Cardiac fibroblast (primary cell): ENCODE data around the gene SGPP1.
"Not testable (repeated sequence)": the region's sequence is repeated elsewhere in the genome, so short reads cannot be mapped to it uniquely, and the experiment has no call there.

Experiments
- DNase-seq, 2 donors: peaks; one replicate each; pipeline versions ENCODE4 v3.0.0 to v3.0.0-alpha.2; 2010; ENCODE audit warnings: low read depth in 2 of 2
- H3K4me3 ChIP-seq, 2 donors: replicated peaks in 1 of 2; 1 replicate in 1 of 2; 2 replicates in 1 of 2; pipeline ENCODE4 v1.5.1; 2011; ENCODE audit warnings: low read depth in 2 of 2, low read length in 2 of 2, mild to moderate bottlenecking in 2 of 2, moderate library complexity in 1 of 2
- CTCF ChIP-seq: IDR thresholded peaks from one replicate; pipeline ENCODE4 v1.5.1; 2011; ENCODE audit warnings: low read depth, mild to moderate bottlenecking, low read length, inconsistent platforms

Gene SGPP1

DNA sequence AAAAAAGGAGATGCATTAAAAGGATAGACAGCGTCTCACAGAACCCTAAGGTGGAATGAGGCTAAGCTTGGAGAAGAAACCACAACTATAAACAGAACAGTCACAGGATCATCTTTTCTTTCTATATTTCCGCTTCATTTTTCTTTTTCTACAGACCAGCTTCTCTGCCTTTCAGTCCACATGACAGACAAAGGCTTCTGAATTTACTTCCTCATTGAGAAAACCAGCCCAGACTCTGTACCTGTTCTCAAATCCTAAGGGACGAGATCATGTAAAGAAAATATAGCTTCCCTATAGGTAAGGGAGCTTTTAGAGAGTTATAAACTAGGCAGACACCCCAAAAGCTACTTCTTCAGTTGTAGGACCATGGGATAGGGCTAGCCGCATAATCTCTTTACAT is 17.4 kb downstream of the SGPP1 start:
- H3K4me3 ChIP-seq = no peak overlapping the region

DNA sequence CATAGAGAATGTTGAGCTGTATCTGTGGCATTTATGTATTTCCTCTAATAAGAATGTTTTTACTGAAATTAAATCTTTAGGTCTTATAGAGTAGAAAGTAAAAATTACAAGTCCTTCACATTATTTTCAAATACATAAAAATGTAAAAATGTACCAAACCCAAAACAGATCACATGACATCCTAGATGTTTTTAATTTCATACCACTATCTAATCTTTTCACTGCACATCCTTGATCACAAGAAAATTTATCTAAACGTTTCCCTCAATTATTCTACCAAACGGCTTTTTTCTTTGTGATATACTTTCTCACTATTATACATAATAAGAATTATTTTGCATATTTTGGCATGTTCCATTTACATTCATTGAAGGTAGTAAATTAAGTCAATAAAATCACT is 18.3 kb downstream of the SGPP1 start:
- no peak for DNase-seq
- H3K4me3 ChIP-seq = no peak overlapping the region
- no peak for TF ChIP-seq CTCF

More for the DNA sequence above, 17.4 kb downstream of the SGPP1 start:
- TF ChIP-seq CTCF = no peak
- DNase-seq = no peak

- TF ChIP-seq CTCF = no peak
- no peak for DNase-seq
- no peak overlapping the region for H3K4me3 ChIP-seq
Observed at GRCh38 chr14:63707216-63707615, 20.6 kb downstream of the SGPP1 start.

GRCh38 chr14:63705561-63706070 is 22.2 kb downstream of the SGPP1 start:
- no peak for TF ChIP-seq CTCF
- no peak overlapping the region for H3K4me3 ChIP-seq
- no peak for DNase-seq

DNA sequence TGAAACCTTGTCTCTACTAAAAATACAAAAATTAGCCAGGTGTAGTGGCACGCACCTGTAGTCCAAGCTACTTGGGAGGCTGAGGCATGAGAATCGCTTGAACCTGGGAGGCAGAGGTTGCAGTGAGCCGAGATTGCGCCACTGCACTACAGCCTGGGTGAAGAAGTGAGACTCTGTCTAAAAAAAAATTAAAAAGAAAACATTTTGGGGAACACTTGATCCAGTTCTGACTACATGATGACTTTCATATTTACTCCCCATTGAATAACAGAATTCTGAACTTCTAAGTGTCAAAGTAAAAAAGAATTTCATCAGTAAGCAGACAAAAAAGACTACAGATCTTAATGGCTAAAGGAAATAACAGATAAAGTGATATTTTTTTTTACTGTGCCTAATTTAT is 25.3 kb downstream of the SGPP1 start:
- DNase-seq = not testable (repeated sequence)

GRCh38 chr14:63701606-63702299 is 26.1 kb downstream of the SGPP1 start:
- TF ChIP-seq CTCF = no peak
- H3K4me3 ChIP-seq = no peak overlapping the region
- DNase-seq = no peak

More for the DNA sequence above, 25.3 kb downstream of the SGPP1 start:
- H3K4me3 ChIP-seq = not testable (repeated sequence)

DNA sequence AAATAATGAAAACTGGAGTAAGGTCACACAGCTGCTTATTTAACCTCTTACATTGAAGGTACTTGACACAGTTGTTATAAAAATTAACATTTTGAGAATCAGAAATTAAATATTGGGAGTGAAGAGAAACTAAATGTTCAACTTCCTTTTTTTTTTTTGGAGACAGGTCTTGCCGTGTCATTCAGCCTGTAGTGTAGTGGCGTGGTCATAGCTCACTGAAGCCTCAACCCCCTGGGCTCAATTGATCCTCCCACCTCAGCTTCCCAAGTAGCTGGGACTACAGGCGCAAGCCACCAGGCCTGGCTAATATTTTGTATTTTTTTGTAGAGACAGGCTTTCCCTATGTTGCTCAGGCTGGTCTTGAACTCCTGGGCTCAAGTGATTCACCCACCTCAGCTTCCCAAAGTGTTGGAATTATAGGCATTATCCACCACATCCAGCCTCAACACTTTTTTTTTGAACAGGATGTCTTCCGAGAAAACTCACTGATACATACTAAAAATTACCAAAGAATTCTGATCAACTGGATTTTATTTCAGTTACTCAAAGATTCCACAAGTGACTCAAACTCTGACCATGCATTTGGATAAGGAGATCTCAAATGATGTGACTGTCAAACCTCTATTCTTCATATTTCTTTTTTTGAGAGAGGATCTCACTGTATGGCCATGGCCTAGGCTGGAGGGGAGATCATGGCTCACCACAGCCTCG is 35.4 kb downstream of the SGPP1 start:
- no peak overlapping the region for H3K4me3 ChIP-seq
- DNase-seq = peak in 1 of 2 donors; percentile 11
- no peak for TF ChIP-seq CTCF
